ENCODE results near the gene KCNQ1. TPM values are rescaled to one million over a fixed set of nuclear protein-coding genes. Genes with fewer than 3 reads are reported as not detected.

KCNQ1 gene
- total RNA-seq, 1 donor from 2014 or later = 43.0 TPM

GRCh38 chr11:2792381-2793250 is 347.8 kb downstream of the KCNQ1 start:
- intact Hi-C loops (cut with DNase I) = no loop called here
- DNase-seq (ENCODE audit: low spot score) = peak; percentile 55

DNA sequence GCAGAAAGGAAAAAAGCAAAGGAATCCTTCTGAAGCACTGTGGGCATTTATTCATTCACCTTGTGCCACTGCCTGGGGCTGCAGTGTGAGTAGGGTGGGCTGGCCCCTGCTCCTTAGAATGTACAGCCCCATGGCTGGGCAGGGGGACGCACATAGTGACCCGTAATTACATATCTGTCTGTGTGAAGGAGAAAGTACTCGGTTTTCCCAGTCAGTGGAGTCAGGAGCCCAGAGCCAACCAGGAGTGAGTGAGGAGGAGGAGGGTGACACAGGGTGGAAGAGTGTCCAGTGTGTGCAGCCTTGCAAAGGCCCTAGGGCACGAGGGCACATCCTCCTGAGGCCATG is 348.9 kb downstream of the KCNQ1 start:
- peak; percentile 74 for DNase-seq (ENCODE audit: low spot score)

DNA sequence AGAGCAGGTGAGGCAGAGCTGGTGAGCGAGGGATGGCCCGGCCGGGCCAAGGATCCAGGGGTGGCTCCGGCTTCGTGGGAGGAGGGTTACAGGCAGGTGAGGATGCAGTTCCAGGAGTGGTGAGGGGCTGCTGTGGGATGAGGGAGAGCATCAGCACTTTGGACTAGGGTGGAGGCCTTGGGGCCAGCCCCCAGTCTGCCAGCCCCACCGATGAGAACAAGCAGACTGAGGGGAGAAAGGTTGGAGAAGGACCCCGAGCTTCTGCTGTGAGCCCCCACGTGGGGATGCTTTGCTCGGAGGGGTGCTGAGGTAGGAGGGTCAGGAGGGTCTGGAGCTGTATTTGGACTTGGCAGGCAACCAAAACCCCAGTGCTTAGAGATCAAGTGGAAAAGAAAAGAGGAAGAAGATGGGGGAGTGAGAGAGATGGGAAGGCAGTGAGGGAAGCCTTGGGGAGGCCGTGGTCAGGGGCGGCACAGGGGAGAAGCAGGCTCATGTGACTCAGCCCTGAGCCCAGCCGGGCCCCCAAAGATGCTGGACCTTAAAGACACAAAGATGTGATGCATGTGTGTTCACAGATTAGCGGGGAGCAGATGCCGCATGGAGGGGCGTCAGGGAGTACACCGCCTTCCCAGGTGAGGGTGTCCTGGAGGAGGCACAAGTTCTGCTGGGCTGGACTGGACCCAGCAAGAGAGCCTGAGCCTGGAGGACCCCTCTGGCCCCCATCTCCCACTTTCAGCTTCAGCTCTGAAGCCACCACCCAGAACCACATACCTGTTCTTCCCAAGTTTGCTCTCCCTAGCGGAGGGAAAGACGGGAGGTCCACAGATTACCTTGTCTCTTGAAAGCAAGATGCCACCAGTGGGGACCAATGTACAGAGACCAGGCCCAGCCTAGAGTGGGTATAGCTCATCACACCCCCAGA is 349.5 kb downstream of the KCNQ1 start:
- intact Hi-C loops (cut with DNase I) = no loop called here

More for the DNA sequence above, 348.9 kb downstream of the KCNQ1 start:
- intact Hi-C loops (cut with DNase I) = no loop called here

GRCh38 chr11:2794968-2795322 is 350.1 kb downstream of the KCNQ1 start:
- peak; percentile 63 for DNase-seq (ENCODE audit: low spot score)
- intact Hi-C loops (cut with DNase I) = no loop called here

More for the DNA sequence above, 349.5 kb downstream of the KCNQ1 start:
- peak; percentile 56 for DNase-seq (ENCODE audit: low spot score)

DNA sequence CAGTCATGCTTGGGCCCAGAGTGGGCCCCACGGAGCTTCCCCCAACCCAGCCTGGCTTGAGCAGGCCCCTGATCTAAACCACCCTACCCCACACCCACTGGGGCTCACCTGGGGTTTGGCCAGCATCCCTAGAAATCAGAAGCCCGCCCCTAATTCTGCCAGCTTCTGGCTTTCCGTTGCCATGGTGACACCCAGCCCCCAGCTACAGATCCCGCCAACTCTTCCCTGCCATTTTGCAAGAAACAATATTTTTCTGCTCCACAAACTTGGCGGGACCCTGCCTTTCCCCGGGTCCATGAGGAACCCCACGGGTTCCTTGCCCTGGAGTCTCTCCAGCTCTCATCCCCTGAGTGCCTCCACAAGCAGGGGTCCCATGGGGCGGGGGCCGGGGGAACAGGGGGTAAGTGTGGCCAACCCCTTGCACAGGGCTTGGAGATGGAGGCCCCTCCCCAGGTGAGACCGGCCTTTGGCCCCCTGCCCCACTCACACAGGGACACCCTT is 350.7 kb downstream of the KCNQ1 start:
- DNase-seq (ENCODE audit: low spot score) = peak; percentile 64
- intact Hi-C loops (cut with DNase I) = no loop called here

- DNase-seq (ENCODE audit: low spot score) = peak; percentile 26
- intact Hi-C loops (cut with DNase I) = no loop called here
These were observed 351.3 kb downstream of the KCNQ1 start for GRCh38 chr11:2796091-2796490.

DNA sequence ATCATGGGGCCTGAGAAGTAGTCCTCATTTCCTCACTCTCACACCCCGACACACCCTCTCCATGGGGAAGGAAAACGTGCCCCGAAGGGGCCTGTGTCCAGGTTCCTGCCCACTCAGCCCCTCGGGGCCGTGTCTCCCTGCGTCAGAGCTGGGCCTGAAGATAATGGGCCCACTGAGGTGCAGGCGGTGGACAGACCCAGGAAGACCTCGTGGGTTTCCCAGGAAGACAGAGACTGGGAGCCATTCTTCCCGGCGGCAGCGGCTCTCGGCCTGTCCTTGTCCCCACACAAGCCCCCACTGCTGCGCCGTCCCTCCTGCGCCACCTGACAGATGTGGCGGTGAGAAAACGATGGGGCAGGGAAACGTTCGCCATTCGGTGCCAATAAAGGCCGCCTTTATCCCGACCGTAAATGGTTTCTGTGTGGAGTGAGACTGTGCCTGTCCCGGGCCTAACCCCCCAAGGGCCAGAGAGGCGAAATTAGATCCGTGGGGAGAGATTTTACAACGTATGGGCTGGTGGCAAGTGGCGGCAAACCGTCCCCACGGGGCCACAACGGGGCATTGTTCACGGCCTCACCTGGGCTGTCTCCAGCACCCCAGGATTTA is 351.8 kb downstream of the KCNQ1 start:
- intact Hi-C loops (cut with DNase I) = no loop called here
- DNase-seq (ENCODE audit: low spot score) = peak; percentile 72

GRCh38 chr11:2797121-2797711 is 352.4 kb downstream of the KCNQ1 start:
- DNase-seq (ENCODE audit: low spot score) = peak; percentile 69
- intact Hi-C loops (cut with DNase I) = no loop called here

GRCh38 chr11:2797741-2798361 is 353.0 kb downstream of the KCNQ1 start:
- intact Hi-C loops (cut with DNase I) = no loop called here
- peak; percentile 44 for DNase-seq (ENCODE audit: low spot score)

GRCh38 chr11:2798951-2799761 is 354.3 kb downstream of the KCNQ1 start:
- intact Hi-C loops (cut with DNase I) = no loop called here
- DNase-seq (ENCODE audit: low spot score) = peak; percentile 54

DNA sequence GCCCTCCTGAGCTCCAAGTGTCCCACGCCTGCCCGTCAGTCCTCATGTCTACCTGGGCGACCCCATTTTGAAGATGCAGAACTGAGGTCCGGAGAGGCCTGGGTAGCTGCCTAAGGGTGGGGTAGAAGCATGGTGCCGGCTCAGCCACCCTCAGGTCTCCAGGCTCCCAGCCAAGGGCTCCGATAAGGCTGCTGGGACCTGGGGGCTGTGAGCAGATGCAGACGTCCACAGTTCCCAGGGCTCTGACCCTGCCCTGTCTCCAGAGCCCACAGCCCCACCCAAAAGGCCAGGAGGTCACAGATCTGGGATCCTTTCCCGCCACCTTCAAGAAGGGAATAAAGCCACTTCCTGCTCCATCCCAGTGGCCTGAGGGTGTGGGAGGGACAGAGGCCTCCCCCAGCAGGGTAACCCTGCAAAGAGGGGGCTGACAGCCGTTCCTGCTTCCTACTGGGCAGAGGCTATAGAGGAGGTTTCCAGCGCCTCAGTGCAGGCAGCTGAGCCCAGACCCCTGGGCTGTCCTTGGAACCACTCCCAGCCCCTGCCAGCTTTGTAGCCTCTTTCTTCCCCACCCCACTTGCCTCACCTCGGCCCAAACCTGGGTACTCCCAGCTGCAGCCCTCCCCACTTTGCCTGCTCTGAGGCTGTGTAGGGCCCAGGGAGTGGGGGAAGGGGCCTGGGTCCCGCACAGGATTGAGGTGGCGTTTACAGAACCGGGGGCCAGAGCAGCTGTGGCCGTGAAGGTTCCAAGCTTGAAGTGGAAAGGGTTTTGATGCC is 355.3 kb downstream of the KCNQ1 start:
- peak; percentile 56 for DNase-seq (ENCODE audit: low spot score)
- intact Hi-C loops (cut with DNase I) = no loop called here

GRCh38 chr11:2800655-2801531 is 356.1 kb downstream of the KCNQ1 start:
- intact Hi-C loops (cut with DNase I) = no loop called here
- peak; percentile 50 for DNase-seq (ENCODE audit: low spot score)

- DNase-seq (ENCODE audit: low spot score) = peak; percentile 53
- intact Hi-C loops (cut with DNase I) = no loop called here
These were observed 357.0 kb downstream of the KCNQ1 start for GRCh38 chr11:2801711-2802388.

DNA sequence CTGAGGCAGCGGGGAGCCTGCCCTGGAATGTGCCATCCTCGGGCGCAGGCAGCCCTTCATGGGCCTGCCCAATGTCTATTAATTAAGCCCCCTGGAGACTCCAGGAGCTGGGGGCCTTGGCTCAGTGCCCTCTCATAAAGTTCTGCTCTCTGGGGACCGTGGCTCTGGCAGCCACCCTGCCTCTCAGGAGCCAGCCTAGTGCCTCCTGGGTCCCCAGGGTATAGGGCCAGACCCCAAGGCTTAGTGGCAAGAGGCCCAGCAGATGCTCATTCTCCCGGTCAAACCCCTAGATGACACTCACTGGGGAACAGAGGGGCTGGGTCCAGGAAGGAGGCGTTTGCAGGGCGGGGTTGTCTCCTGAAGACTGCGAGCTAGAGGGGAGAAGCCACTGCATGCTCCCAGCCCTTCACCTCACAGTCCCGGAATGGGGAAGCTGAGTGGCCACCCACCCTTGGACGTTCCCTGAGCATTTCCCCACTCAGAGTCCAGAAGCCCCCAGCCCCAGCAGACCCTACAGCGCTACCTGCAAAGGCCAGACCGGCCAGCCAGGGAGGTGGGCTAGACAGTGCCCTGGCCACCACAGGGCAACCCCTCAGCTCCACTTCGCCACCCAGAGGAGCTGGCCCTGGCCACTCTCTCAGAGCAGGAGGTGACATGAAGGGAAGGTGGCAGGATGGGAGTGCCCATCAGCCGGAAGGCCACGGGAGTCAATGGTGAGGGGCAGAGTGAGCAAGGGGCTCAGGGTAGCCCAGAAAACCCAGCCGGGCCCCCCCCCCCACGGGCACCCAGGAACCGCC is 357.8 kb downstream of the KCNQ1 start:
- intact Hi-C loops (cut with DNase I) = no loop called here
- DNase-seq (ENCODE audit: low spot score) = no peak

Measured in cardiac septum (tissue), 1 donor.